GM18870 (cell line): ENCODE results near the gene SUGCT.
"Not testable (repeated sequence)": the region's sequence is repeated elsewhere in the genome, so short reads cannot be mapped to it uniquely, and the experiment has no call there.

Experiments
- ATAC-seq: cut with Tn5 transposase; IDR thresholded peaks from one replicate; pipeline ENCODE4 v1.9.1; 2021; ENCODE audit warnings: moderate library complexity; ENCODE audit not compliant: unreplicated experiment

The SUGCT gene

DNA sequence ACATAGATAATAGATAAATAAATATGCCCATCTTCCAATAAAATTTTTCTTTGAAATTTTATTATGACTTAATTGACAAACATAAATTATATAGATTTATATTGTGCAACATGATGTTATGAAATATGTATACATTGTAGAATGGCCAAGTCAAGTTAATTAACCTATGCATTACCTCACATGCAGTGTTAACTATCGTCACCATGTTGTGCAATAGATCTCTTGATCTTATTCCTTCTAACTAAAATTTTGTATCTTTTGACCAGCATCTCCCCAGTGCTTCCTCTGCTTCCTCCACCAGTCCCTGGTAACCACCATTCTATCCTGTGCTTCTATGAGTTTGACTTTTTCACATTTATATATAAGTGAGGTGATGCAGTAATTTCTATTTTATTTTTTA, 259.6 kb downstream of the SUGCT start:
- no peak for ATAC-seq

DNA sequence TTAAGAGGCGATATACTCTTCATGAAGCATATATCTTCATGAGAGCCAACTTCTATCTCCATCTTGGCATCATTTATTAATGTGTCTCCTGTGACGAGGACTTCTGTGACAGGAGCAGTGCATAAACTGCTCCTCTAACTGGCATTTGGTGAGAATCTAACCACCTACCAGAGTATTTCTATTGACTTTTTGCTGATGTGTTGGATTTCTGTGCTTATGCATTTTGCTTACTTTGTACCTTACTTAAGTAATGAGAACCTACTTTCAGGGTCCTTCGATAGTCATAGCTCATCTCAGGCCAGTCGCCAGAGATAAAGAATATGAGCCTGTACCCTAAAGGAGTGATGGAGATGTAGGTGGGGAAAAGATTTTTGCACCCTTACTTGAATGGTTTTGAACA, 265.7 kb downstream of the SUGCT start:
- ATAC-seq, result no peak

DNA sequence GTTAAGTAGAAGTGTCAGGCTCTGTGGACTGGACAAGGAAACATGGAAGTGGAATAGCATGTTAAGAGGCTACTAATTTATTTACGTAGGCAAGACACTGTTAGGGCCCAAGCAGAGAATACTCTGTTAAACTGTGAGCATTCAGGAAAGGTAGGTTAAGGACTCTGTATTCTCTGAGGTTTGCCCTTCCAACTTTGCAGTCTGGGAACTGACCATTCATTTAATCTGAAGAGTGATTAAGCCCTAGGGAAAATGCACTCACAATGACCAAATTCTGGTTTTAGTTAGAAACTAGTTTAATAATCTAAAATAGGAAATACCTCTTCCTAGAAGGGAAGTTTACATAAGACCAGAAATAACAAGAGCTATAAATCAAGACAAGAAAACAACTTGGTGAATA, 266.6 kb downstream of the SUGCT start:
- ATAC-seq, result no peak

- ATAC-seq, result no peak
These were observed 267.9 kb downstream of the SUGCT start for GRCh38 chr7:40402661-40403060.

DNA sequence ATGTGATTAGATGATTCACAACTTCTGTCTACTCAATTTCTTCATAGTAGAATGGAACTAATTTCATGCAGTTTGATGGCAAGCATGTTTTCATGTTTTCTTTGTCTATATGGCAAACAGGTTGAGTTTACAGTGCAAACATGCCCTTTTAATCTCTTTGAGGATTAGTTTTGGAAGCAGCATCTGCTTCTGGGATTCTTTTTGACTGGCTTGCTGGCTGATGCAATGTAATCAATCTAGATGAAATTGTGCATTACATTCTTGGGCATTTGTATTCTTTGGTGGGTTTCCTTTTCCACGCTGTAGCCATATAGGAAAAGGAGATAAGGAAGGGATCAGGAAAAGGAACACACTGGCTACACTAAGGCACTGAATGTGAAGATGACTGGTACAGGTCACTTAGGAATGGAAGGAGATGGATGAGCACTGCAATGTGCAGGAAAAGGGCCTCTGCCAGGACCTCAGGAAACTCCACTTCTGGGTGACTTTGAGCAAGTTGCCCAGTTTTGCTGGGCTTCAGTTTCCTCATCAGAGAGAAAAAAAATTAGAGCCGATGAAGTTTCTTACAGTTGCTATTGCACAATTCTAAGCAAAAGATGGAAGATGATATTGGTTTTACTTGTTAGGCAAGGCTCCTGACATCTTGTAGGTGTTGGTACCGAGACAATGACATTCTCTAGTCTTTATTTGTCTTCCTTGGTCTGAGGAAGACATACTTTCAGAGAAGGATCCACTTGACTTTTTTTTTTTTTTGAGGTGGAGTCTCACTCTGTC, 269.1 kb downstream of the SUGCT start:
- ATAC-seq, result no peak

- ATAC-seq, result no peak
These were observed 271.2 kb downstream of the SUGCT start for GRCh38 chr7:40405991-40406390.

GRCh38 chr7:40412323-40412722, 277.5 kb downstream of the SUGCT start:
- no peak for ATAC-seq

- ATAC-seq, result not testable (repeated sequence)
These were observed 279.9 kb downstream of the SUGCT start for GRCh38 chr7:40414704-40415103.

GRCh38 chr7:40418448-40418847, 283.6 kb downstream of the SUGCT start:
- no peak for ATAC-seq

DNA sequence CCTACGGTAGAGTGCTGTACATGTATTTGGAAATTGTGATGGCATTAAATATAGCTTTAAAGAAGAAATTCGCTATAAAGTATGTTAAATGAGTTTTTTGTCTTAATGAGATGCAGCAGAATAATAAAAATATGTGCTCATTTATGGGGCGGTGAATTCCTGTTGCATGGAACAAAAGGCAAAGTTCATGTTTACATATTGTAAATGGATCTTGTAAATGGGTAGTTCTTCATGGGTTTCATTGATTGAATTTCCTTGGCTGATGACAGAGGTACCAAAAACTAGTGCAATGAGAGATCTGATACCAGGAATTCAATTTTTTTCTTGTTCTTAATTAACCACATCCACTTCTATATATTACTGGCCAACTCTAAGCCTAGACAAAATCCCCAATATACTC, 284.2 kb downstream of the SUGCT start:
- no peak for ATAC-seq

- ATAC-seq, result no peak
These were observed 285.0 kb downstream of the SUGCT start for GRCh38 chr7:40419806-40420205.

GRCh38 chr7:40421433-40421832, 286.6 kb downstream of the SUGCT start:
- no peak for ATAC-seq

GRCh38 chr7:40425696-40426095, 290.9 kb downstream of the SUGCT start:
- ATAC-seq, result no peak

DNA sequence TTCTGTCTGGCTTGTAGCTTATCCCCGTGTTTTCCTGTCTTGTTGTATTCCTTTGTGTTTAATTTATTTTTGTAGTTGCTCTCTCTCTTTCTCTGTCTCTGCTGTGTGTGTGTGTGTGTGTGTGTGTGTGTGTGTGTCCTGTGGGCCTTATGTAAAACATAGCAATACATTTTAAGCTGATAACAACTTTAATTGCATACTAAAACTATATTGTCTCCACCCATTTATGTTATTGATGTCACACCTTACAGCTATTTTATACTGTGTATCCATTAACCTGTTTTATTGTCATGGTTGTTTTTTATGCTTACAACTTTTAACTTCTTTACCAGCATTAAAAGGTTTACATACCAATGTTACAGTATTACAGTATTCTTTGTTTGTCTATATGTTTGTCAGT, 293.6 kb downstream of the SUGCT start:
- ATAC-seq, result no peak

GRCh38 chr7:40429826-40430225, 295.0 kb downstream of the SUGCT start:
- ATAC-seq, result no peak

- ATAC-seq, result no peak
These were observed 297.2 kb downstream of the SUGCT start for GRCh38 chr7:40432046-40432445.

DNA sequence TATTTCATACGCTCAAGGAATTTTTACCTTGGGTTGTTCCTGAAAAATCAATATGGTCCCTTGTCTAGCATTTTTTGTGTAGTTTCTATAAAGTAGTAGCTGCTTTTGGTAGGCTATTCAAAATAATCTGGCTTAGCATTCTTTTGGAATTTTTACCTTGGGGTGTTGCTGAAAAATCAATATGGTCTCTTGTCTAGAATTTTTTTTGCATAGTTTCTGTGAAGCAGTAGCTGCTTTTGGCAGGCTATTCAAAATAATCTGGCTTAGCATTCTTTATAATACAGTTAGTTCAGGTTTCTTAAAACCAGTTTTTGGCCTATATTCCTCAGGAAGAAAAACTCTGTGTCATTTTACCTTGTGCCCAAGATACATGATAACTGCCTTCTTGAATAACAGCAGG, 301.9 kb downstream of the SUGCT start:
- ATAC-seq, result no peak

- no peak for ATAC-seq
These were observed 302.7 kb downstream of the SUGCT start for GRCh38 chr7:40437498-40437897.

GRCh38 chr7:40437936-40438634, 303.3 kb downstream of the SUGCT start:
- ATAC-seq, result no peak

- ATAC-seq, result no peak
These were observed 304.9 kb downstream of the SUGCT start for GRCh38 chr7:40439686-40440085.

- no peak for ATAC-seq
These were observed 312.5 kb downstream of the SUGCT start for GRCh38 chr7:40447345-40447744.

DNA sequence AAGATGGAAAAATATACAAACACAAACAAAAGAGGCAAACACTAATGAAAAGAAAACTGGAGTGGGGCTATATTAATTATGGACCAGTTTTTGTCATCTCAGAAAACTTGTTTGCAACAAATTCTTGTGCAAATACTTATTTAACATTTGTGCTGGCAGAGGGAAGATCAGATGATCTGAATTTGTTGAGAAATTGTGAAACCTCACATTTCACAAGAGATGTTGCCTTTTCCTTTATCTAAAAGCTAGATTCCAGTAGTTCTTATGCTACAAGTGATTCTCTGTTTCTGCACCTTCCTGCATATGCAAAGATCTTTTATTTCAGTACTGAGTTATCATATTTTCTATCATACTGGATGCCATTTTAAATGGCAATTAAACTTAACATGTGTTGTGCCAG, 320.7 kb downstream of the SUGCT start:
- ATAC-seq, result no peak
